Measurements from ENCODE around the gene DEFB125. TPM values are rescaled to one million over a fixed set of nuclear protein-coding genes. Genes with fewer than 3 reads are reported as not detected.

Gene DEFB125
- total and polyA plus RNA-seq, 8 donors, result not detected

DNA sequence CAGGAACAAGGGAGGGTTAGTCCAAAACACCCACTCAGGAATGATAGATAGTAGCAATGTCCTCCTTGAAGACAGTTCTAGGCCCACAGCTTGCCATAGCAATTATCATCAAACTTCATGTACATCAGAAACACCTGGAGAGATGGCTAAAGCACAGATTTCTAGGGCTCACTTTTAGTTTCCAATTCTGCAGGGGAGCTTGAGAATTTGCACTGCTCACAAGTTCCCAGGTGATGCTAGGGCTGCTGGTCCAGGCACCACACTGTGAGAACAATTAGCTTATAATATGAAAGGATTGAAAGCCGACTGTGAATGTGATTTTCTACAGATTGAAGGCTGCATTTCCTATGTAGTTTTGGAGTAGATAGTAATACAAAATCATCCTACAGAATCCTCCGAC, 58.4 kb downstream of the DEFB125 start:
- Histone ChIP-seq H3K9me3 (no peaks in the 10 kb centered on the region), H3K27me3 (peaks cover 0 to 3% (median 0%) of the 10 kb centered on the region in 4 donors), H3K27ac (no peak overlapping the region), H3K36me3 (no peaks in the 10 kb centered on the region), H3K4me1 (no peaks in the 10 kb centered on the region), H3K4me3 (no peak overlapping the region)
- DNase-seq (no peak), FAIRE-seq (no peak), ATAC-seq (no peak)
- WGBS, 2 donors, result 49 to 51% methylated on average over 2 of the region's 2 CpGs
- intact Hi-C loops (cut with DNase I), result no loop called here
- TF ChIP-seq, protein P1, sequence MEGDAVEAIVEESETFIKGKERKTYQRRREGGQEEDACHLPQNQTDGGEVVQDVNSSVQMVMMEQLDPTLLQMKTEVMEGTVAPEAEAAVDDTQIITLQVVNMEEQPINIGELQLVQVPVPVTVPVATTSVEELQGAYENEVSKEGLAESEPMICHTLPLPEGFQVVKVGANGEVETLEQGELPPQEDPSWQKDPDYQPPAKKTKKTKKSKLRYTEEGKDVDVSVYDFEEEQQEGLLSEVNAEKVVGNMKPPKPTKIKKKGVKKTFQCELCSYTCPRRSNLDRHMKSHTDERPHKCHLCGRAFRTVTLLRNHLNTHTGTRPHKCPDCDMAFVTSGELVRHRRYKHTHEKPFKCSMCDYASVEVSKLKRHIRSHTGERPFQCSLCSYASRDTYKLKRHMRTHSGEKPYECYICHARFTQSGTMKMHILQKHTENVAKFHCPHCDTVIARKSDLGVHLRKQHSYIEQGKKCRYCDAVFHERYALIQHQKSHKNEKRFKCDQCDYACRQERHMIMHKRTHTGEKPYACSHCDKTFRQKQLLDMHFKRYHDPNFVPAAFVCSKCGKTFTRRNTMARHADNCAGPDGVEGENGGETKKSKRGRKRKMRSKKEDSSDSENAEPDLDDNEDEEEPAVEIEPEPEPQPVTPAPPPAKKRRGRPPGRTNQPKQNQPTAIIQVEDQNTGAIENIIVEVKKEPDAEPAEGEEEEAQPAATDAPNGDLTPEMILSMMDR (IDR thresholded peaks at IDR 0.05), result no peak

Other genes with a start within 250 kb of the DEFB125 start
- gene DEFB126, start 54.9 kb downstream of the DEFB125 start, total RNA-seq, result not detected
- gene DEFB126, start 54.9 kb downstream of the DEFB125 start, polyA plus RNA-seq, result not detected
- gene DEFB127, start 69.8 kb downstream of the DEFB125 start, total RNA-seq, result not detected
- gene DEFB127, start 69.8 kb downstream of the DEFB125 start, polyA plus RNA-seq, result not detected
- not detected for gene DEFB128, start 102.0 kb downstream of the DEFB125 start, total RNA-seq
- gene DEFB128, start 102.0 kb downstream of the DEFB125 start, polyA plus RNA-seq, result not detected
- gene DEFB129, start 139.6 kb downstream of the DEFB125 start, total RNA-seq, result not detected
- not detected for gene DEFB129, start 139.6 kb downstream of the DEFB125 start, polyA plus RNA-seq
- gene DEFB132, start 170.1 kb downstream of the DEFB125 start, total RNA-seq, result not detected
- gene DEFB132, start 170.1 kb downstream of the DEFB125 start, polyA plus RNA-seq, result under 1 TPM in 1 of 2 donors, not detected in 1; 0.02 TPM
- gene C20orf96, start 203.1 kb downstream of the DEFB125 start, total RNA-seq, result 1 to 10 TPM; 2.5 to 6.3 (median 2.9) TPM
- 1 to 10 TPM; 5.8 to 6.8 TPM for gene C20orf96, start 203.1 kb downstream of the DEFB125 start, polyA plus RNA-seq
- 1 to 10 TPM; 4.2 to 8.1 (median 6.2) TPM for gene ZCCHC3, start 209.9 kb downstream of the DEFB125 start, total RNA-seq
- 10 to 100 TPM in 1 of 2 donors, 1 to 10 TPM in 1; 5.2 to 10.7 TPM for gene ZCCHC3, start 209.9 kb downstream of the DEFB125 start, polyA plus RNA-seq
- 1 to 10 TPM; 4.3 to 8.8 (median 6.5) TPM for gene SOX12, start 237.9 kb downstream of the DEFB125 start, total RNA-seq
- 1 to 10 TPM; 2.9 to 4.8 TPM for gene SOX12, start 237.9 kb downstream of the DEFB125 start, polyA plus RNA-seq

Data from pancreas (tissue), 10 donors.